Brain microvascular endothelial cell (primary cell): ENCODE data around the gene ARSG.

Experiments
- DNase-seq: peaks from one replicate; pipeline ENCODE4 v3.0.0-alpha.2; 2020
- H3K27ac ChIP-seq: fragments of 250-450 bp; sonication (Bioruptor Pico); 2 replicates; pipeline ENCODE4 v1.5.1; 2020; ENCODE audit warnings: mild to moderate bottlenecking, moderate library complexity
- H3K27me3 ChIP-seq: fragments of 250-450 bp; sonication (Bioruptor Pico); replicated peaks from 2 replicates; pipeline ENCODE4 v1.5.1; 2020; ENCODE audit warnings: mild to moderate bottlenecking
- H3K36me3 ChIP-seq: fragments of 250-450 bp; sonication (Bioruptor Pico); replicated peaks from 2 replicates; pipeline ENCODE4 v1.5.1; 2020; ENCODE audit warnings: mild to moderate bottlenecking
- H3K4me3 ChIP-seq: 2 replicates; pipeline ENCODE4 v1.5.1; 2011; ENCODE audit warnings: low read depth, mild to moderate bottlenecking, control low read depth, low read length, moderate library complexity
- in situ Hi-C: cut with HindIII; loops from 2 replicates; pipeline ENCODE4 v1.10.0; 2017; ENCODE audit warnings: low sequenced_read_pairs, low pct_ligation_motif_present
- TF ChIP-seq, protein P1 (sequence below): IDR thresholded peaks from 2 replicates; pipeline ENCODE4 v1.5.1; 2011; ENCODE audit warnings: low read depth, mild to moderate bottlenecking, moderate library complexity, low read length, control low read depth, inconsistent platforms; ENCODE audit errors: missing control alignments

The ARSG gene

DNA sequence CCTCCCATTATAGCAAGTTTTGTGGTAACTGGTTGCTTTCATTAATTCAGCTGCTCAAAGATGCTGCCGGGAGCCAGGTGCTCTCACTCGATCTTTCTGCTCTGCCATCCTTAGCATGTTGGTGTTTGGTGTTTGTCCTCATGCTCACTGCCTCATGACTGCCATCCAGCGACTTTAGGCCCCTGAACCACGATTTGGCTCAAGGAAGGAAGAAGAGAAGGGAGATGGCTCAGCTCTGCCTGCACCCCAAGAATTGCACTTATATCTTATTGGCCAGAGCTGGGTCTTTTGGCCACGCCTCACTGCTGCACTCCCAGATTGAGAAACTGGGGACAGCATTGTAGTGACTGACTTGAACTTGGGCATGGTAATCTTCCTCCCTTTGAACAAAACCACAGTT lies 52.7 kb downstream of the ARSG start:
- in situ Hi-C loops, result no loop called here

DNA sequence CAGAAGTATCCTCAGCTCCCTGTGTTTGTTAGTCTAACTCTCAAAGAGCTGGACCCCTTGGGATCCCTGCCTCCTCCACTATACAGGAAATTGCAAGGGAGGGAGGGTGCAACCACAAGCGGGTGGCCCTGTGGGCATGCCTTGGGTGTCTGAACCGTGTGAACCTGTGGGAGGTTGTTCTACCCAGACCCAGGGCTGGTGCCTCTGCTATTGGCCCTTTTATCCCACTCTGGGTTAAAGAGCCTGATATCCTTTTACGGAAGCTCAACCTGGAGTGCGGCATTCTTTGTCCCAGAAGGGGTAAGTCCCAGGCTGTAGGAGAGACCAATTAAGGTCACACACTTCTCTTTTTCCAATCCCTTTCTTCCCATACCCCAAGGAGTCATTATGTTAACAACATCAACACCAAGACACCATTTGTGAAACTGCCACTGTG lies 53.4 kb downstream of the ARSG start:
- DNase-seq, result no peak
- in situ Hi-C loops, result no loop called here
- TF ChIP-seq, protein P1, sequence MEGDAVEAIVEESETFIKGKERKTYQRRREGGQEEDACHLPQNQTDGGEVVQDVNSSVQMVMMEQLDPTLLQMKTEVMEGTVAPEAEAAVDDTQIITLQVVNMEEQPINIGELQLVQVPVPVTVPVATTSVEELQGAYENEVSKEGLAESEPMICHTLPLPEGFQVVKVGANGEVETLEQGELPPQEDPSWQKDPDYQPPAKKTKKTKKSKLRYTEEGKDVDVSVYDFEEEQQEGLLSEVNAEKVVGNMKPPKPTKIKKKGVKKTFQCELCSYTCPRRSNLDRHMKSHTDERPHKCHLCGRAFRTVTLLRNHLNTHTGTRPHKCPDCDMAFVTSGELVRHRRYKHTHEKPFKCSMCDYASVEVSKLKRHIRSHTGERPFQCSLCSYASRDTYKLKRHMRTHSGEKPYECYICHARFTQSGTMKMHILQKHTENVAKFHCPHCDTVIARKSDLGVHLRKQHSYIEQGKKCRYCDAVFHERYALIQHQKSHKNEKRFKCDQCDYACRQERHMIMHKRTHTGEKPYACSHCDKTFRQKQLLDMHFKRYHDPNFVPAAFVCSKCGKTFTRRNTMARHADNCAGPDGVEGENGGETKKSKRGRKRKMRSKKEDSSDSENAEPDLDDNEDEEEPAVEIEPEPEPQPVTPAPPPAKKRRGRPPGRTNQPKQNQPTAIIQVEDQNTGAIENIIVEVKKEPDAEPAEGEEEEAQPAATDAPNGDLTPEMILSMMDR, result no peak
- Histone ChIP-seq H3K36me3 (no peaks in the 10 kb centered on the region), H3K27ac (no peak overlapping the region), H3K4me3 (no peak overlapping the region), H3K27me3 (no peaks in the 10 kb centered on the region)

More for the DNA sequence above, 52.7 kb downstream of the ARSG start:
- H3K4me3 ChIP-seq, result no peak overlapping the region
- no peak overlapping the region for H3K27ac ChIP-seq
- no peaks in the 10 kb centered on the region for H3K36me3 ChIP-seq
- H3K27me3 ChIP-seq, result no peaks in the 10 kb centered on the region
- DNase-seq, result no peak
- TF ChIP-seq, protein P1, result no peak

DNA sequence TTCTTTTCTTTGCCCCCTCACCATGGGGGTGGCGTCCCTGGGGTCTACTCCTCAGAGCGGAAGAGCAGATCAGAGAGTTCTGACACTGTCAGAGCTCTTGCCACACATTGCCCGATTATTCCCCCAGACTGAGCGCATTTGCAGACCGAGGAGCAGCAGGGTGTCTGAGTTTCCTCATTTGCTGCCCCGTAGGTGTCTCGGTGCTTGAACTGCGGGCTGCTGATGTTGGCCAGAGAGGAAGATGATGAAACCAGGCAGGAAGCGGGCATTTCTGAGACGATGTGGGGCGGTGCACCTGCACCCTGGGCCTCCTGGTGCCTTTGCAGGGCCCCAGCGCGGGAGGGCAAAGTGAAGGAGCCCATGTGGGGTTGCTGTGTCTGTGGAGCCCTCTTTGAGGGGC lies 55.2 kb downstream of the ARSG start:
- H3K27ac ChIP-seq, result no peak overlapping the region

DNA sequence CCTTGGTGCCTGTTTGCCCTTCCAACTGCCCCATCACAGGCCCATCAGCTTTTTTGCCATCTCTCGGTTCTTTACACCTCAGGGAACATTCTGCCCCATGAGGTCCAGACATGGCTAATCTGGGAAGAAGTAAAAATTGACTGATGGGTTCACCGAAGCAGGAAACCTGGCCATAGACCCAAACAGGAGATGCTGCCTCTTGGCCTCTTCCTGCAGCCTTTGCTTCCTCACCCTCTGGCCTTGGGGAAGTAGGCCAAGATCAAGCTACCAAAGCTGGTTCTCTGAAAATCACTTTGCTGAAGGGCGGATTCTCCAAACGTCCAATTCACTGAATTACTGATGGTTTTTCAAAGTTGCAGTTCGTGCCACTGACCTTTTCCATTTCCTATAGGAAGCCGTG lies 56.1 kb downstream of the ARSG start:
- H3K36me3 ChIP-seq, result no peaks in the 10 kb centered on the region
- H3K4me3 ChIP-seq, result no peak overlapping the region
- in situ Hi-C loops, result no loop called here
- H3K27ac ChIP-seq, result no peak overlapping the region
- TF ChIP-seq, protein P1, result no peak
- DNase-seq, result no peak
- no peaks in the 10 kb centered on the region for H3K27me3 ChIP-seq

More for the DNA sequence above, 55.2 kb downstream of the ARSG start:
- H3K36me3 ChIP-seq, result no peaks in the 10 kb centered on the region
- TF ChIP-seq, protein P1, result no peak
- H3K27me3 ChIP-seq, result no peaks in the 10 kb centered on the region
- in situ Hi-C loops, result no loop called here
- no peak for DNase-seq
- H3K4me3 ChIP-seq, result no peak overlapping the region

DNA sequence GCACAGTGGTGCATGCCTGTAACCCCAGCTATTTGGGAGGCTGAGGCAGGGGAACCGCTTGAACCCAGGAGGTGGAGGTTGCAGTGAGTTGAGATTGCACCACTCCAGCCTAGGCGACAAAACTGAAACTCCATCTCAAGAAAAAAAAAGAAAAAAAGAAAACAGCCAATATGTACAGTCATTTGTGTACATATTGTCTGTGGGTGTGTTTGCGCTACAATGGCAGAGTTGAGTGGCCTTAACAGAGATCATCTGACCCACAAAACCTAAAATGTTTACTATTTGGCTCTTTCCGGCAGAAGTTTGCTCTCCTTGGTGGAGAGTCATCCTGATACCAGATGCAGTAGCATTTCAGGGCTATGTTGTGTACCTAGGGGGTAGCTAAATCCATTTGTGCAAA lies 57.9 kb downstream of the ARSG start:
- H3K27ac ChIP-seq, result no peak overlapping the region
- no peaks in the 10 kb centered on the region for H3K27me3 ChIP-seq
- in situ Hi-C loops, result no loop called here
- DNase-seq, result no peak
- H3K4me3 ChIP-seq, result no peak overlapping the region
- TF ChIP-seq, protein P1, result no peak
- H3K36me3 ChIP-seq, result no peaks in the 10 kb centered on the region

DNA sequence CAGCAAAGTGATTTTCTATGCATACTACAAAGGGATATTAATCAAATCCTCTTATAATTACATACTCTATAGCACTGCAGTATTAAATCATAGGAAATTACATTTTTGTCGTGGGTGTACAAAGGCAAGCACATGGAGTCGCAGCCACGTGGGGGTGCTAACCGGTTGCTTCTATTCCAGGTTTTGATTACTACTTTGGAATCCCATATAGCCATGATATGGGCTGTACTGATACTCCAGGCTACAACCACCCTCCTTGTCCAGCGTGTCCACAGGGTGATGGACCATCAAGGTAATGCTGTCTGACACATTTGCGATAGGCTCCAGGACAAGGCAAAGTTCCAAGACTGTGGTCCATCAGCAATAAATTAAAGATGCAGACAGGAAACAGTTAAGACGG lies 60.1 kb downstream of the ARSG start:
- Histone ChIP-seq H3K36me3 (no peaks in the 10 kb centered on the region), H3K27ac (no peak overlapping the region), H3K27me3 (no peaks in the 10 kb centered on the region), H3K4me3 (no peak overlapping the region)
- peak; percentile 9 for DNase-seq
- in situ Hi-C loops, result no loop called here
- TF ChIP-seq, protein P1, result peak; percentile 14
